ENCODE data around the gene FAM89B. TPM values are rescaled to one million over a fixed set of nuclear protein-coding genes. Genes with fewer than 3 reads are reported as not detected.
A peak's percentile ranks its signal among the peaks of the same experiment; 100 is the strongest.

The FAM89B gene
- total and polyA plus RNA-seq, 2 donors (not counting 1 experiment from before 2014, with no cell fraction given): 30.4 to 50.2 TPM

GRCh38 chr11:65538915-65539743 lies 33.2 kb upstream of the FAM89B start:
- H3K4me1 Mint-ChIP-seq: peaks cover 17% of the 10 kb centered on the region
- TF ChIP-seq EZH2 (IDR thresholded peaks at IDR 0.05; ENCODE audit: borderline replicate concordance, insufficient read depth, low read depth, low read length, poor library complexity, severe bottlenecking): no peak
- TF ChIP-seq, protein P1, sequence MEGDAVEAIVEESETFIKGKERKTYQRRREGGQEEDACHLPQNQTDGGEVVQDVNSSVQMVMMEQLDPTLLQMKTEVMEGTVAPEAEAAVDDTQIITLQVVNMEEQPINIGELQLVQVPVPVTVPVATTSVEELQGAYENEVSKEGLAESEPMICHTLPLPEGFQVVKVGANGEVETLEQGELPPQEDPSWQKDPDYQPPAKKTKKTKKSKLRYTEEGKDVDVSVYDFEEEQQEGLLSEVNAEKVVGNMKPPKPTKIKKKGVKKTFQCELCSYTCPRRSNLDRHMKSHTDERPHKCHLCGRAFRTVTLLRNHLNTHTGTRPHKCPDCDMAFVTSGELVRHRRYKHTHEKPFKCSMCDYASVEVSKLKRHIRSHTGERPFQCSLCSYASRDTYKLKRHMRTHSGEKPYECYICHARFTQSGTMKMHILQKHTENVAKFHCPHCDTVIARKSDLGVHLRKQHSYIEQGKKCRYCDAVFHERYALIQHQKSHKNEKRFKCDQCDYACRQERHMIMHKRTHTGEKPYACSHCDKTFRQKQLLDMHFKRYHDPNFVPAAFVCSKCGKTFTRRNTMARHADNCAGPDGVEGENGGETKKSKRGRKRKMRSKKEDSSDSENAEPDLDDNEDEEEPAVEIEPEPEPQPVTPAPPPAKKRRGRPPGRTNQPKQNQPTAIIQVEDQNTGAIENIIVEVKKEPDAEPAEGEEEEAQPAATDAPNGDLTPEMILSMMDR (IDR thresholded peaks at IDR 0.05): no peak
- peak overlapping the region; percentile 97 for H3K4me2 ChIP-seq (replicated peaks; ENCODE audit: low read depth, low read length, poor library complexity, severe bottlenecking)
- no peaks in the 10 kb centered on the region for H3K27me3 Mint-ChIP-seq
- no peaks in the 10 kb centered on the region for H3K9me3 Mint-ChIP-seq (ENCODE audit: insufficient read depth)
- H3K27me3 ChIP-seq (replicated peaks in 1 of 4; ENCODE audit: control extremely low read depth in 1 of 4, control insufficient read depth in 3 of 4, insufficient read depth in 4 of 4, low read length in 3 of 4): no peaks in the 10 kb centered on the region
- no peaks in the 10 kb centered on the region for H3K79me2 ChIP-seq (ENCODE audit: control insufficient read depth, insufficient read depth, low read length)
- H4K20me1 ChIP-seq (ENCODE audit: control insufficient read depth, insufficient read depth, low read length, poor library complexity, severe bottlenecking): peaks cover 7% of the 10 kb centered on the region
- POLR2A ChIA-PET: interaction anchor here (1.1 to 3.2 kb wide), 10 partner anchors 14 to 117 kb away, joined by 3 to 53 read pairs (median 13); partner anchors contain the start of genes EHBP1L1, FAM89B, MAP3K11 and NEAT1
- H3K9me3 ChIP-seq (ENCODE audit: control extremely low read depth in 1 of 3, control insufficient read depth in 2 of 3, insufficient read depth in 1 of 3, low read length in 2 of 3): no peaks in the 10 kb centered on the region
- intact Hi-C loops (cut with micrococcal nuclease): no loop called here
- peak overlapping the region in 1 of 2 donors; percentile 85 for H3K27ac ChIP-seq (ENCODE audit: low read length in 2 of 2)
- no peak for DNase-seq
- H3K9ac ChIP-seq (ENCODE audit: low read length): peak overlapping the region; percentile 73
- peaks cover 12 to 17% of the 10 kb centered on the region in 2 donors for H3K4me1 ChIP-seq (ENCODE audit: control insufficient read depth in 2 of 2, insufficient read depth in 2 of 2, low read length in 2 of 2)
- peak overlapping the region in 2 of 5 experiments; percentile 84 to 86 for H3K4me3 ChIP-seq (ENCODE audit: control extremely low read depth in 1 of 5, extremely low read depth in 1 of 5, insufficient read depth in 1 of 5, low read depth in 2 of 5, low read length in 4 of 5)
- ATAC-seq (ENCODE audit: low read depth): no peak
- CTCF ChIA-PET: interaction anchor here (1.1 to 9.2 kb wide), 16 partner anchors 10 to 101 kb away, joined by 3 to 144 read pairs (median 9); partner anchors contain the start of genes EHBP1L1, FAM89B, KCNK7 and MALAT1
- WGBS (ENCODE audit: insufficient coverage): 95% methylated on average over 89 of the region's 92 CpGs
- H2AFZ ChIP-seq (ENCODE audit: insufficient read depth, low read depth, low read length, poor library complexity, severe bottlenecking): peak overlapping the region; percentile 80
- H3K4me3 Mint-ChIP-seq: peak overlapping the region; percentile 50
- H3K27ac Mint-ChIP-seq: peak overlapping the region; percentile 15
- peaks cover 2 to 24% of the 10 kb centered on the region in 2 experiments for H3K36me3 ChIP-seq (replicated peaks in 1 of 2; ENCODE audit: control extremely low read depth in 1 of 2, control insufficient read depth in 1 of 2, extremely low read depth in 1 of 2, insufficient read depth in 2 of 2, low read length in 1 of 2)
